ENCODE results near the gene CRIP2. TPM values are rescaled to one million over a fixed set of nuclear protein-coding genes. Genes with fewer than 3 reads are reported as not detected.

Gene CRIP2
- total RNA-seq, 1 experiment from 2014 or later: 1.5 TPM

- no peaks in the 10 kb centered on the region for H3K9me3 Mint-ChIP-seq (ENCODE audit: unreplicated experiment)
- intact Hi-C loops (cut with micrococcal nuclease; ENCODE audit: unreplicated experiment): no loop called here
These were observed 44.6 kb upstream of the CRIP2 start for GRCh38 chr14:105430042-105430441.

DNA sequence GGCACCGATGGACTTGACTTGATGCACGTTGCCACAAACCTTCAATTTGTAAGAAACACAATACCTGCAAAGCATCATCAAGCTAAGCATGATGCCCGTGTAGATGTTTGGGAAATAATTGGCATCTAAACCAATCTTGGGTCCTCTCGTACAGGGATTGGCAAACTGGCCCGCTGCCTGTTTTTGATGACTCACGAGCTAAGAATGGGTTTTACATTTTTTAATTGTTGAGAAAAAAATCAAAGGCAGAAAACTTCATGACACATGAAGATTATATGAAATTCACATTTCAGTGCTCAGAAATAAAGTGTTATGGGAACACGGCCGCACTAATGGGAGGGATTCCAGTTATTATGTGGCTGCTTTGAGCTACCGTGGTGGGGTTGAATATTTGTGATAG is 44.1 kb upstream of the CRIP2 start:
- Histone ChIP-seq H3K4me3 (ENCODE audit: low read depth, low read length) (no peak overlapping the region), H3K27me3 (replicated peaks; ENCODE audit: control insufficient read depth, insufficient read depth, low read length) (no peaks in the 10 kb centered on the region), H3K36me3 (ENCODE audit: control insufficient read depth, insufficient read depth, low read length) (peaks cover 1% of the 10 kb centered on the region; the same call in 1 of the 2 replicates), H3K9me3 (no peaks in the 10 kb centered on the region), H3K4me1 (0 out of 2 replicates have a peak, but pooled peaks cover 4% of the 10 kb centered on the region)
- no peak overlapping the region for H3K4me3 Mint-ChIP-seq (ENCODE audit: unreplicated experiment)
- peaks cover 49% of the 10 kb centered on the region for H3K36me3 Mint-ChIP-seq (ENCODE audit: insufficient read depth, unreplicated experiment)
- no peaks in the 10 kb centered on the region for H3K9me3 Mint-ChIP-seq (ENCODE audit: unreplicated experiment)
- no peaks in the 10 kb centered on the region for H3K27me3 Mint-ChIP-seq (ENCODE audit: insufficient read depth, unreplicated experiment)
- intact Hi-C loops (cut with micrococcal nuclease; ENCODE audit: unreplicated experiment): no loop called here
- BruUV-seq (replicated peaks): no TSS peak
- H3K27ac Mint-ChIP-seq (ENCODE audit: unreplicated experiment): no peak overlapping the region
- no peak for DNase-seq
- ChIA-PET POLR2A (no interaction called here), CTCF (no interaction called here)
- peaks cover 4% of the 10 kb centered on the region for H3K4me1 Mint-ChIP-seq (ENCODE audit: low read depth, unreplicated experiment)
- no peak for TF ChIP-seq CTCF (IDR thresholded peaks at IDR 0.05; ENCODE audit: insufficient read depth in 1 of 2, low read depth in 1 of 2, low read length in 1 of 2, severe bottlenecking in 1 of 2, unreplicated experiment in 1 of 2)

More at GRCh38 chr14:105430042-105430441, 44.6 kb upstream of the CRIP2 start:
- no peak for TF ChIP-seq CTCF (IDR thresholded peaks at IDR 0.05; ENCODE audit: insufficient read depth in 1 of 2, low read depth in 1 of 2, low read length in 1 of 2, severe bottlenecking in 1 of 2, unreplicated experiment in 1 of 2)
- ChIA-PET CTCF (no interaction called here), POLR2A (no interaction called here)
- Mint-ChIP-seq H3K4me1 (ENCODE audit: low read depth, unreplicated experiment) (peaks cover 4% of the 10 kb centered on the region), H3K27me3 (ENCODE audit: insufficient read depth, unreplicated experiment) (no peaks in the 10 kb centered on the region), H3K36me3 (ENCODE audit: insufficient read depth, unreplicated experiment) (peaks cover 52% of the 10 kb centered on the region), H3K4me3 (ENCODE audit: unreplicated experiment) (no peak overlapping the region), H3K27ac (ENCODE audit: unreplicated experiment) (no peak overlapping the region)
- no TSS peak for BruUV-seq (replicated peaks)
- H3K4me1 ChIP-seq: 0 out of 2 replicates have a peak, but pooled peaks cover 4% of the 10 kb centered on the region
- no peaks in the 10 kb centered on the region for H3K27me3 ChIP-seq (replicated peaks; ENCODE audit: control insufficient read depth, insufficient read depth, low read length)
- H3K36me3 ChIP-seq (ENCODE audit: control insufficient read depth, insufficient read depth, low read length): peaks cover 1% of the 10 kb centered on the region; the same call in 1 of the 2 replicates
- no peak for DNase-seq
- H3K9me3 ChIP-seq: no peaks in the 10 kb centered on the region
- H3K4me3 ChIP-seq (ENCODE audit: low read depth, low read length): no peak overlapping the region

GRCh38 chr14:105431256-105431655 is 43.4 kb upstream of the CRIP2 start:
- no peak overlapping the region for H3K4me3 Mint-ChIP-seq (ENCODE audit: unreplicated experiment)
- H3K36me3 Mint-ChIP-seq (ENCODE audit: insufficient read depth, unreplicated experiment): peaks cover 48% of the 10 kb centered on the region
- no peak for TF ChIP-seq CTCF (IDR thresholded peaks at IDR 0.05; ENCODE audit: insufficient read depth in 1 of 2, low read depth in 1 of 2, low read length in 1 of 2, severe bottlenecking in 1 of 2, unreplicated experiment in 1 of 2)
- POLR2A ChIA-PET: no interaction called here
- intact Hi-C loops (cut with micrococcal nuclease; ENCODE audit: unreplicated experiment): no loop called here
- H3K9me3 Mint-ChIP-seq (ENCODE audit: unreplicated experiment): no peaks in the 10 kb centered on the region
- peaks cover 4% of the 10 kb centered on the region for H3K4me1 Mint-ChIP-seq (ENCODE audit: low read depth, unreplicated experiment)
- Histone ChIP-seq H3K36me3 (ENCODE audit: control insufficient read depth, insufficient read depth, low read length) (peaks cover 1% of the 10 kb centered on the region; the same call in 1 of the 2 replicates), H3K4me3 (ENCODE audit: low read depth, low read length) (no peak overlapping the region), H3K4me1 (0 out of 2 replicates have a peak, but pooled peaks cover 4% of the 10 kb centered on the region), H3K27me3 (replicated peaks; ENCODE audit: control insufficient read depth, insufficient read depth, low read length) (no peaks in the 10 kb centered on the region), H3K9me3 (no peaks in the 10 kb centered on the region)
- DNase-seq: no peak
- no peak overlapping the region for H3K27ac Mint-ChIP-seq (ENCODE audit: unreplicated experiment)
- no TSS peak for BruUV-seq (replicated peaks)
- no peaks in the 10 kb centered on the region for H3K27me3 Mint-ChIP-seq (ENCODE audit: insufficient read depth, unreplicated experiment)
- CTCF ChIA-PET: no interaction called here
